Gastroesophageal sphincter (tissue), 4 donors: Measurements from ENCODE around the gene MARCO. TPM values are rescaled to one million over a fixed set of nuclear protein-coding genes. Genes with fewer than 3 reads are reported as not detected.

Experiments used
- ATAC-seq: fragments of 150-250 bp; one replicate; pipeline ENCODE4 v1.9.1; 2016; ENCODE audit warnings: mild to moderate bottlenecking, moderate library complexity
- H3K27ac ChIP-seq, 4 donors: fragments of 200-600 bp; sonication (generic) in 3 of 4; 1 replicate in 3 of 4; 2 replicates in 1 of 4; pipeline ENCODE4 v1.5.1; 2016 to 2019
- H3K27me3 ChIP-seq: fragments of 200-600 bp; sonication (generic); one replicate; pipeline ENCODE4 v1.5.1; 2019
- H3K36me3 ChIP-seq, 2 donors: fragments of 200-600 bp; sonication (generic); one replicate each; pipeline ENCODE4 v1.5.1; 2019; ENCODE audit warnings: control low read depth in 1 of 2
- H3K4me1 ChIP-seq, 3 donors: fragments of 200-600 bp; sonication (generic); 1 replicate in 2 of 3; 2 replicates in 1 of 3; pipeline ENCODE4 v1.5.1; 2016 to 2019; ENCODE audit warnings: control low read depth in 2 of 3
- H3K4me3 ChIP-seq, 2 donors: fragments of 200-600 bp; sonication (generic); one replicate each; pipeline ENCODE4 v1.5.1; 2019; ENCODE audit warnings: mild to moderate bottlenecking in 1 of 2, moderate library complexity in 1 of 2
- H3K9me3 ChIP-seq, 3 donors: fragments of 200-600 bp; sonication (generic); one replicate each; pipeline ENCODE4 v1.5.1; 2017 to 2019; ENCODE audit warnings: control low read depth in 2 of 3
- CTCF ChIP-seq, 4 experiments: fragments of 200-600 bp in 2 of 4; fragments of 450-650 bp in 2 of 4; sonication (generic) in 1 of 4; IDR thresholded peaks; one replicate each; pipeline ENCODE4 v1.5.1; 2017 to 2019; ENCODE audit warnings: antibody characterized with exemption in 4 of 4, mild to moderate bottlenecking in 2 of 4, moderate library complexity in 2 of 4
- EP300 ChIP-seq: sonication (generic); formaldehyde crosslinking; IDR thresholded peaks from one replicate; pipeline ENCODE4 v1.6.1; 2017; ENCODE audit warnings: antibody characterized with exemption, mild to moderate bottlenecking
- POLR2A ChIP-seq, 2 donors: fragments of 450-650 bp; IDR thresholded peaks; one replicate each; pipeline ENCODE4 v1.6.1; 2017; ENCODE audit warnings: antibody characterized with exemption in 2 of 2, mild to moderate bottlenecking in 2 of 2, moderate library complexity in 1 of 2
- POLR2AphosphoS5 ChIP-seq: sonication (generic); formaldehyde crosslinking; IDR thresholded peaks from one replicate; pipeline ENCODE4 v1.6.1; 2017; ENCODE audit warnings: antibody characterized with exemption
- WGBS, 2 donors: methylation state at CpG; one replicate each; pipeline ENCODE4 v1.1.5; 2018; ENCODE audit warnings: low coverage in 1 of 2; 5-methylcytosine and 5-hydroxymethylcytosine counted together
- total RNA-seq, 4 donors: library from RNA; depleted of rRNA; stranded (reverse); fragments of >200 nt; gene quantifications; one replicate each; pipeline ENCODE4 v1.1.0, GENCODE V29; 2016

The MARCO gene
- total RNA-seq, 4 donors from 2014 or later: 1.9 to 56.1 (median 24.0) TPM

DNA sequence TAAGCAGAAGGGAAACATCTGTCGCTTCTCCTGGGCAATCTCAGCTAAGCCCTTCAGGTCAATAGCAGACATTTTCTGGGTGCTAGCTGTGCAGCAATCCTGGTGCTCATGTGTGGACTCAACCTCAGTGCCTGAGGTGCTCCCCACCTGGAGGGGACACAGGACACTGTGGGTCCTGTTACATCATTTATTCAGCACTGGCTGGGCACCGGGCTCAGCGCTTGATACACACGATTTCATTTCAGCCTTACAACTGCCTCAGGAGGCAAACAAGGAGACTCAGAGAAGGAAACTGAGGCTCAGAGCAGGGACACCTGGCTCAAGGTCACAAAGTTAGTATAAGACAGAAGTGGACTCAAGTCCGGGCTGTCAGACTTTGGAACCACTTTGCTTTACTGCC is 46.7 kb downstream of the MARCO start:
- no peaks in the 10 kb centered on the region for H3K4me1 ChIP-seq
- WGBS, 2 donors: 85 to 100% methylated on average over 1 to 2 of the region's 5 CpGs
- ATAC-seq: no peak

DNA sequence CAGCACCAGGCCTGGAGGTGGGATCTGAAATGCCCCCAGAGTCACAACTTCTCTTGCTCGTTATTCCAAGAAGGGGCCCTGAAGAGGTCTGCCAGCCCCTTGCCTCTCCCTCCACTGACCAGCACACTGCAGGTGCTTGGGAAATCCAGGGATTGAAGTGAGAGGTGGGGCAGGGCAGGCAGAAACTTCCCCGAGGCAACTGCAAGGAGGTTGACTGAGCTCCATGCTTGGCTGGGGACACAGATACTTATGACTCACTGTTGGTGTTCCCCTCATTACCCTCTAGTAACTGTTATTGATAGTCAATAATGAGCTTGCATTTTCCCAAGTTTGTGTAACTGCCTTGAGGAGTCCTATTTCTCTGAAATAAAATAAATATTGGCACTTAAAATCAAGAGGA is 47.5 kb downstream of the MARCO start:
- ATAC-seq: no peak
- WGBS, 2 donors: no CpG with 5 or more reads among the region's 2 CpGs
- Histone ChIP-seq H3K9me3 (no peaks in the 10 kb centered on the region), H3K36me3 (no peaks in the 10 kb centered on the region), H3K4me3 (no peak overlapping the region), H3K27ac (no peak overlapping the region), H3K27me3 (peaks cover 42% of the 10 kb centered on the region), H3K4me1 (no peaks in the 10 kb centered on the region)
- TF ChIP-seq EP300 (no peak), CTCF (IDR thresholded peaks at IDR 0.05) (no peak), POLR2A (IDR thresholded peaks at IDR 0.05) (no peak), POLR2AphosphoS5 (no peak)

More for the DNA sequence above, 46.7 kb downstream of the MARCO start:
- TF ChIP-seq POLR2AphosphoS5 (no peak), POLR2A (IDR thresholded peaks at IDR 0.05) (no peak), EP300 (no peak), CTCF (IDR thresholded peaks at IDR 0.05) (no peak)
- H3K27ac ChIP-seq: no peak overlapping the region
- H3K36me3 ChIP-seq: no peaks in the 10 kb centered on the region
- no peak overlapping the region for H3K4me3 ChIP-seq
- H3K9me3 ChIP-seq: no peaks in the 10 kb centered on the region
- peaks cover 43% of the 10 kb centered on the region for H3K27me3 ChIP-seq

DNA sequence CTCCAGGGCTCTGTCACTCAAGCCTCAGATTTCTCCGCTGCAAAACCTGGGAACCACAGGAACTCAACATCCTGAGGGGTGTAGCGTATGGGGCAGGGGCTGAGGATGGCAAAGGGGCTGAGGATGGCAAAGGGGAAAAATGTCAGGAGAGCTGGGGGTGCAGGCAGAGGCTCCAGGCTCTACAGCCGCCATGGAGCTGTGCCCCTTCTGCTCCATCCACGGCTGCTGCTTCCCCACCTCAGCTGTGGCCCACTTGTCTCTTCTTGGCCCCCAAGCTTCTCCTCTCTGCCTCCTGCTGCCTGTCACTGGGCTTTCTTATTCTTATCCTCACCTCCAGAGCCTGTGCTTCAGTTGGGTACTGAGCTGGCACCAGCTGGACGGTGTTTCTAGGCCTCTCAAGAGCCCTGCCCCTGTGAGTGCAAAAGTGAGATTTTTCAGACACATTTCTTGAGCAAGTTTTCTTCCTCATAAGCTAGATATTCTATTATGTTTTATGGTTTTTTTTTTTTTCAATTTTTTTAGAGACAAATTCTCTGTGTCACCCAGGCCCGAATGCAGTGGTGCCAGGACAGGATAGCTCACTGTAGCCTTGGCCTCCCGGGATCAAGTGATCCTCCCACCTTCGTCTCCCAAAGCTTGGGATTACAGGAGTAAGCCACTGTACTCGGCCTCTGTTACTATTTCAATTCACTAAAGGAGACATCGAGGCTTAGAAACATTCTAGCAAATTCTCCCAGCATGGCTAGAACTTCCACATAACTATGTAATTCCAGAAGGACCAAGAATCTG is 49.0 kb downstream of the MARCO start:
- Histone ChIP-seq H3K4me3 (no peak overlapping the region), H3K27me3 (peaks cover 34% of the 10 kb centered on the region), H3K4me1 (no peaks in the 10 kb centered on the region), H3K9me3 (no peaks in the 10 kb centered on the region), H3K27ac (no peak overlapping the region), H3K36me3 (no peaks in the 10 kb centered on the region)
- no peak for TF ChIP-seq CTCF (IDR thresholded peaks at IDR 0.05)
- no peak for TF ChIP-seq EP300
- no peak for TF ChIP-seq POLR2AphosphoS5
- no peak for TF ChIP-seq POLR2A (IDR thresholded peaks at IDR 0.05)
- no peak for ATAC-seq
- WGBS, 2 donors: 69 to 80% methylated on average over 6 of the region's 10 CpGs

DNA sequence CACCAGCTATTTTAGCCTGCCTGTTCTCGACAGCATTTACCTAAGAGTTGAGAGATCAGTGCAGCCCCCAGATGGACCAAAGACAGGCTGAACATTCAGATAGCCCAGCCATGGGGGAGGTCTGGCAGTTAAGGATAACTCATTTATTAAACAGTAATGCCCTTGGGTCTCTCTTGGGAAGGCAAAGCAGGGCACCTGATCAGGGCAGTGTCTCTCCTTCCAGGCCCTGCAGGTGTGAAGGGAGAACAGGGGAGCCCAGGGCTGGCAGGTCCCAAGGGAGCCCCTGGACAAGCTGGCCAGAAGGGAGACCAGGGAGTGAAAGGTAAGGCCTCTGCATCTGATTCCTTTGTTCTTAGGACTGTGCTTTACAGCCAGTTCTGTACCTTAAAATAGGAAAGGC is 49.6 kb downstream of the MARCO start:
- no peak for TF ChIP-seq CTCF (IDR thresholded peaks at IDR 0.05)
- TF ChIP-seq POLR2A (IDR thresholded peaks at IDR 0.05): no peak
- no peak for TF ChIP-seq POLR2AphosphoS5
- TF ChIP-seq EP300: no peak
- 60% methylated on average over 1 of the region's 1 CpG; no CpG with 5 or more reads in 1 of the 2 donors for WGBS, 2 donors
- Histone ChIP-seq H3K4me3 (no peak overlapping the region), H3K36me3 (no peaks in the 10 kb centered on the region), H3K27me3 (peaks cover 34% of the 10 kb centered on the region), H3K27ac (no peak overlapping the region), H3K4me1 (no peaks in the 10 kb centered on the region), H3K9me3 (no peaks in the 10 kb centered on the region)
- no peak for ATAC-seq

GRCh38 chr2:118992740-118993391 is 50.9 kb downstream of the MARCO start:
- Histone ChIP-seq H3K9me3 (no peaks in the 10 kb centered on the region), H3K27me3 (peaks cover 28% of the 10 kb centered on the region), H3K36me3 (no peaks in the 10 kb centered on the region), H3K4me3 (no peak overlapping the region), H3K27ac (no peak overlapping the region), H3K4me1 (no peaks in the 10 kb centered on the region)
- TF ChIP-seq POLR2A (IDR thresholded peaks at IDR 0.05) (no peak), EP300 (no peak), POLR2AphosphoS5 (no peak), CTCF (IDR thresholded peaks at IDR 0.05) (no peak)
- WGBS, 2 donors: 75 to 83% methylated on average over 6 to 7 of the region's 13 CpGs
- no peak for ATAC-seq
